Neutrophil (primary cell): Measurements from ENCODE around the gene JDP2.

ENCODE experiments used
- H3K27ac ChIP-seq: fragments of 200-600 bp; sonication (generic); 2 replicates; pipeline ENCODE4 v1.5.1; 2016; ENCODE audit warnings: mild to moderate bottlenecking, moderate library complexity
- H3K27me3 ChIP-seq: fragments of 200-600 bp; sonication (generic); 2 replicates; pipeline ENCODE4 v1.6.0; 2016; ENCODE audit warnings: mild to moderate bottlenecking
- H3K36me3 ChIP-seq: fragments of 200-600 bp; sonication (generic); 2 replicates; pipeline ENCODE4 v1.5.1; 2017
- H3K4me1 ChIP-seq, 2 experiments: fragments of 200-600 bp in 1 of 2; sonication (generic) in 1 of 2; 1 replicate in 1 of 2; 2 replicates in 1 of 2; pipeline versions ENCODE4 v1.5.1 to v1.6.1; 2013 to 2016; ENCODE audit warnings: low read depth in 1 of 2, low read length in 1 of 2, mild to moderate bottlenecking in 1 of 2, moderate library complexity in 1 of 2; ENCODE audit not compliant: control insufficient read depth in 1 of 2, insufficient read depth in 1 of 2
- H3K4me3 ChIP-seq, 2 experiments: fragments of 200-600 bp in 1 of 2; sonication (generic) in 1 of 2; 1 replicate in 1 of 2; 2 replicates in 1 of 2; pipeline ENCODE4 v1.5.1; 2013 to 2016; ENCODE audit warnings: low read depth in 1 of 2, low read length in 1 of 2, mild to moderate bottlenecking in 1 of 2, moderate library complexity in 1 of 2
- H3K9me3 ChIP-seq: fragments of 200-600 bp; sonication (generic); 2 replicates; pipeline ENCODE4 v1.5.1; 2016
- TF ChIP-seq, protein P1 (sequence below): fragments of 200-600 bp; sonication (generic); IDR thresholded peaks from 2 replicates; pipeline ENCODE4 v1.5.1; 2016; ENCODE audit warnings: antibody characterized with exemption

The JDP2 gene

DNA sequence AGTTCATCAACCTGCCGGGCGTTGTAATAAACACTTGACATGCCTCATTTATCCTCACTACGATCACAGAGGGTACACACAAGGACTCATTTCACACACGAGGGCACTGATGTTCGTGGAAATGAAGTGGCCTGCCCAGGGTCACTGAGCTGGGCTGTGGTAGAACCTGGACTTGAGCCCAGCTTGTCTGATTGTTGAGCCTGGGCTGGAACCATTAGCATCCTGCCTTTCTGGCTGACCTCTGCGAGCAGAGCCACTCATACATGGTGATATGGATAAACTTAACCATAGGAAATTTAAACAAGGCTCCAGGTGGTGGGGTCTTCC lies 16.6 kb upstream of the JDP2 start:
- Histone ChIP-seq H3K9me3 (no peaks in the 10 kb centered on the region), H3K27ac (no peak overlapping the region), H3K36me3 (no peaks in the 10 kb centered on the region), H3K4me3 (no peak overlapping the region), H3K4me1 (peaks cover 0 to 3% of the 10 kb centered on the region in 2 experiments), H3K27me3 (no peaks in the 10 kb centered on the region)
- TF ChIP-seq, protein P1, sequence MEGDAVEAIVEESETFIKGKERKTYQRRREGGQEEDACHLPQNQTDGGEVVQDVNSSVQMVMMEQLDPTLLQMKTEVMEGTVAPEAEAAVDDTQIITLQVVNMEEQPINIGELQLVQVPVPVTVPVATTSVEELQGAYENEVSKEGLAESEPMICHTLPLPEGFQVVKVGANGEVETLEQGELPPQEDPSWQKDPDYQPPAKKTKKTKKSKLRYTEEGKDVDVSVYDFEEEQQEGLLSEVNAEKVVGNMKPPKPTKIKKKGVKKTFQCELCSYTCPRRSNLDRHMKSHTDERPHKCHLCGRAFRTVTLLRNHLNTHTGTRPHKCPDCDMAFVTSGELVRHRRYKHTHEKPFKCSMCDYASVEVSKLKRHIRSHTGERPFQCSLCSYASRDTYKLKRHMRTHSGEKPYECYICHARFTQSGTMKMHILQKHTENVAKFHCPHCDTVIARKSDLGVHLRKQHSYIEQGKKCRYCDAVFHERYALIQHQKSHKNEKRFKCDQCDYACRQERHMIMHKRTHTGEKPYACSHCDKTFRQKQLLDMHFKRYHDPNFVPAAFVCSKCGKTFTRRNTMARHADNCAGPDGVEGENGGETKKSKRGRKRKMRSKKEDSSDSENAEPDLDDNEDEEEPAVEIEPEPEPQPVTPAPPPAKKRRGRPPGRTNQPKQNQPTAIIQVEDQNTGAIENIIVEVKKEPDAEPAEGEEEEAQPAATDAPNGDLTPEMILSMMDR, result no peak

DNA sequence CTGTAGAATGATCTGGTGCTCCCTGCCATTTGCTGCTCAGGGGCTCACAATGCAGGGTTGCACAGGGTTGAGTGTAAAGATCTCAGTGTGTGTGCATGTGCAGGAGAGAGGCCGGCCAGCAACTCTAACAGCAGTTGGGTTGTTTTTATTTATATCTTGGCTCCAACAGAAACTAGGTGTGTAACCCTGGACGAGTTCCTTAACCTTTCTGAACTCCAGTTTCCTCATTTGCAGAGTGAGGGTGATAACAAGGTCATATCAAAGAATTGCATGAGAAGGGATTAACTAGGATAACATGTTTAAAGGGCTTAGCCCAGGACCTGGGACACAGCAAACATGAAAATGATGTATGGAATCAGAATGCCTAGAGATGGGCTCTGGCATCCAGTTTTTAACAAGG lies 14.8 kb upstream of the JDP2 start:
- Histone ChIP-seq H3K4me3 (no peak overlapping the region), H3K27ac (no peak overlapping the region), H3K36me3 (no peaks in the 10 kb centered on the region), H3K4me1 (peaks cover 2 to 5% of the 10 kb centered on the region in 2 experiments), H3K9me3 (no peaks in the 10 kb centered on the region), H3K27me3 (no peaks in the 10 kb centered on the region)
- TF ChIP-seq, protein P1, result no peak

DNA sequence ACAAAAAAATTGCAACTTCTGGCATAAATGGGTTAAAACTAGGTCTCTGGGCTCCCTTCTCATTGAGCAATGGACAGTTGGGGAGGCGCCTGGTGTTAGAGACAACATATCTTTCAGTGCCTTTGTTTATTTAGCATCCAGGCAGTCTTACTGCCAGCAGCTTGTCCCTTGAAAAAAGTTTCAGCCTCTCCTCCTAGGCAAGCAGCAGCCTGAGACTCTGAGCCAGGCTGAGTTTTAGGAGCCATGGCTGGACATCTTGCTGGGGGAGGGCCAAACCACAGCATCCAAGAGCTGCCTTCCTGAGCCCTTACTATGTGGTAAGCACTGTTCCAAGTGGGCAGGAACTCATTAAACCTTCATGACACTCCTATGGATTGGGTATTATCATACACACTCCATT lies 10.1 kb upstream of the JDP2 start:
- peaks cover 22 to 25% of the 10 kb centered on the region in 2 experiments for H3K4me1 ChIP-seq
- no peaks in the 10 kb centered on the region for H3K27me3 ChIP-seq
- no peaks in the 10 kb centered on the region for H3K9me3 ChIP-seq
- TF ChIP-seq, protein P1, result no peak
- H3K27ac ChIP-seq, result no peak overlapping the region
- no peaks in the 10 kb centered on the region for H3K36me3 ChIP-seq
- no peak overlapping the region for H3K4me3 ChIP-seq

DNA sequence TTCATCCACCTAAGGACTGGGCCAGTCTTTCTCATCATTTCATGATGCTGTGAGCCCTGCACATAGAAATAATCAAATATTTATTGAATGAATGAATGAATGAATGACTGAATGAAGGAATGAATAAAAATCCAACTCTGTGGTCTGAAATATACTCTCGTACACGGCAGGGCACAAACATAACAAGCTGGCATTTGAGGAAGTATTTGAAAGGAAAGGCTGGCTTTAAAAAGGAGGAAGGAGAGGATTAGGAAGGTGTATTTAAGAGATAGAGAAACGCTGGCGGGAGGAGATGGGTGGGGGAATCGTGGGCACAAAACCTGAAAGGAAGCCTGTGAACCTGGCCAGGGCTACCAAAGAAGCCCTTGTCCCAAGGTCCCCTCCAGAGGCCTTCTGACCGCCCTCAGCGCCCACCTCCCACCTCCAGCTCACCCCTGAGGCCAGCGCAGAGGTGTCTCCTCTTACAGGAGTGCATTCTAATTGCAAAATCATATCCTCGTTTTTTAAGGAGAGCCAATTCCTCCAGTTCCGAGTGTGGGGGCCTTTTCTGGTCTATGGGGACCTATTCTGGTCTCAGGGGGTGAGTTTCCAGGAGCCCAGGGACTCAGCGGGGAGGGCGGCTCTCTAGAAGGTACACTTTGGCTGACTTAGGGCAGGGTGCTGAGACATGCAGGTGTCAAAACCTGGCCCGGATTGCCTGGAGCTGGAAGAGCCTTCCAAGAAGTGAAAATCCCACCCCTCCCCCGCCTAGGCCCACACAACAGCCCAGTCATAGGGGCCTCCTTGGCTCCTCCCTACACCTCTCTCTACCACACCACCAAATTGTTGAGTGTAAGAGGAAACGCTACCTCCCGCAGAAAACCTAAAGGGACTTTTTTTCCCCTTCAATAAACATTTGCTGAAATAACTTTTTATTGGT lies 8.7 kb upstream of the JDP2 start:
- peak overlapping the region; percentile 73 for H3K27ac ChIP-seq
- H3K27me3 ChIP-seq, result no peaks in the 10 kb centered on the region
- H3K36me3 ChIP-seq, result no peaks in the 10 kb centered on the region
- peak overlapping the region; percentile 49 to 51 for H3K4me3 ChIP-seq
- H3K4me1 ChIP-seq, result peaks cover 22% of the 10 kb centered on the region in 2 experiments
- TF ChIP-seq, protein P1, result no peak
- no peaks in the 10 kb centered on the region for H3K9me3 ChIP-seq

DNA sequence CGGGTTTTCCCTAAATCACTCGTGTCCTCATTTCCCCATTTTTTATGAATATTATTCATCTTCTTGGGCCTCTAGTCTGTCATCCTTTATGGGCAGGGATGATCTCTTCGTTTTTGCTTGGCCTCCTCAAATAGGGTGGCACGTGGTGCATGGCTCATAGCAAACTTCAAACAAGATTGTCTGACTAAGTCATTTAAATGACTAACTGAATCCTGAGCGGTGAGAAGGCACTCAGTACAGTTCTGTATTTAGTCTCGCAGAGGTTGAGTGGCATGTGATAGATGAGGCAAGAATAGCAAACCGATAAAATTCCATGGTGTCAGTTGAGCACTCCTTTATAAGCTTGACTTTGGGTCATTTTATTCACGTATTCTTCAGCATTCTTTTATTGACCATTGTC lies 5.7 kb upstream of the JDP2 start:
- TF ChIP-seq, protein P1, result no peak
- no peaks in the 10 kb centered on the region for H3K27me3 ChIP-seq
- H3K4me1 ChIP-seq, result peaks cover 29 to 33% of the 10 kb centered on the region in 2 experiments
- H3K4me3 ChIP-seq, result no peak overlapping the region
- no peaks in the 10 kb centered on the region for H3K9me3 ChIP-seq
- H3K27ac ChIP-seq, result no peak overlapping the region
- H3K36me3 ChIP-seq, result no peaks in the 10 kb centered on the region
